Osteocyte (in vitro differentiated cells): ENCODE data around the gene PCSK2. TPM values are rescaled to one million over a fixed set of nuclear protein-coding genes. Genes with fewer than 3 reads are reported as not detected.
A peak's percentile ranks its signal among the peaks of the same experiment; 100 is the strongest.

Source experiments
- DNase-seq: peaks from one replicate; pipeline ENCODE4 v3.0.0; 2021; ENCODE audit warnings: mixed read lengths; ENCODE audit not compliant: unreplicated experiment; ENCODE audit errors: extremely low spot score
- H3K27ac Mint-ChIP-seq: one replicate; pipeline ENCODE4 v1.8.0; 2021; ENCODE audit warnings: mild to moderate bottlenecking, mixed read lengths; ENCODE audit not compliant: unreplicated experiment
- H3K27me3 Mint-ChIP-seq: one replicate; pipeline ENCODE4 v1.8.0; 2021; ENCODE audit warnings: mixed read lengths; ENCODE audit not compliant: unreplicated experiment
- H3K36me3 Mint-ChIP-seq: one replicate; pipeline ENCODE4 v1.8.0; 2021; ENCODE audit warnings: mixed read lengths; ENCODE audit not compliant: unreplicated experiment
- H3K4me1 Mint-ChIP-seq: one replicate; pipeline ENCODE4 v1.8.0; 2021; ENCODE audit warnings: mixed read lengths; ENCODE audit not compliant: unreplicated experiment
- H3K4me3 Mint-ChIP-seq: one replicate; pipeline ENCODE4 v1.8.0; 2021; ENCODE audit warnings: mild to moderate bottlenecking, moderate library complexity, mixed read lengths; ENCODE audit not compliant: unreplicated experiment
- H3K9me3 Mint-ChIP-seq: one replicate; pipeline ENCODE4 v1.8.0; 2021; ENCODE audit warnings: mixed read lengths; ENCODE audit not compliant: unreplicated experiment
- total RNA-seq: library from RNA; stranded (reverse); gene quantifications from 2 replicates; pipeline ENCODE4 v1.2.1, GENCODE V29; 2021
- TF ChIP-seq, protein P1 (sequence below): fragments of 200-600 bp; sonication (generic); IDR thresholded peaks from 2 replicates; pipeline ENCODE4 v1.5.0; 2021; ENCODE audit warnings: antibody characterized with exemption, mild to moderate bottlenecking, moderate library complexity

The PCSK2 gene
- total RNA-seq, 1 donor from 2014 or later, result not detected

DNA sequence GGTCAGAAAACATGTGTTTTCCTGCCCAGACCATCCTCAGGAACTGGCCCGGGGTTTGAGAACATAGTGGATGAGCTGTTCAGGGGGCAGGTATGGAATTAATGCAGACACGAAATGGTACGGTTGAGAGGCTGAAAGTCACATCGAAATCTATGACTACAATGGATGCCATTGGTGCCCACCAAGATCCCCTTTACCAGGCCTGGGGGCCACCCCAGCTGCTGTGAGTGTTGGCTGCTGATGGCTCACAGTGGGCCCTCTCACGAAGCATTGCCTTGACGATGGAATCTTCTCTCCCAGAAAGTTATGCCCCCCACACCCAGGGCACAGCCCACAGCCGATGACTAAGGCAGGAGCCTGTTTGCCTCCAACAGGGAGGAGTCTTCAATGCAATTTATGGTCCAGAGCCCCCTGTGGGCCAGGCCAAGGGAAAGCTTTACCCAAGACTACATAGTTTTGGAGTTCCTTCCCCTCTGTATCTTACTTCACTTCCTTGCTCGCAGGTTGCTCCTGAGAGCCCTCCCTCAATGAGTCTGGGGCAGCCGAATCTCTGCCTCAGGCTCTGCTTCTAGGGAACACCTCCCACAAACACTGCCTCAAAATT is 211.7 kb downstream of the PCSK2 start:
- TF ChIP-seq, protein P1, sequence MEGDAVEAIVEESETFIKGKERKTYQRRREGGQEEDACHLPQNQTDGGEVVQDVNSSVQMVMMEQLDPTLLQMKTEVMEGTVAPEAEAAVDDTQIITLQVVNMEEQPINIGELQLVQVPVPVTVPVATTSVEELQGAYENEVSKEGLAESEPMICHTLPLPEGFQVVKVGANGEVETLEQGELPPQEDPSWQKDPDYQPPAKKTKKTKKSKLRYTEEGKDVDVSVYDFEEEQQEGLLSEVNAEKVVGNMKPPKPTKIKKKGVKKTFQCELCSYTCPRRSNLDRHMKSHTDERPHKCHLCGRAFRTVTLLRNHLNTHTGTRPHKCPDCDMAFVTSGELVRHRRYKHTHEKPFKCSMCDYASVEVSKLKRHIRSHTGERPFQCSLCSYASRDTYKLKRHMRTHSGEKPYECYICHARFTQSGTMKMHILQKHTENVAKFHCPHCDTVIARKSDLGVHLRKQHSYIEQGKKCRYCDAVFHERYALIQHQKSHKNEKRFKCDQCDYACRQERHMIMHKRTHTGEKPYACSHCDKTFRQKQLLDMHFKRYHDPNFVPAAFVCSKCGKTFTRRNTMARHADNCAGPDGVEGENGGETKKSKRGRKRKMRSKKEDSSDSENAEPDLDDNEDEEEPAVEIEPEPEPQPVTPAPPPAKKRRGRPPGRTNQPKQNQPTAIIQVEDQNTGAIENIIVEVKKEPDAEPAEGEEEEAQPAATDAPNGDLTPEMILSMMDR, result no peak
- no peak for DNase-seq
- Mint-ChIP-seq H3K4me3 (no peak overlapping the region), H3K36me3 (no peaks in the 10 kb centered on the region), H3K27me3 (peaks cover 30% of the 10 kb centered on the region), H3K4me1 (no peaks in the 10 kb centered on the region), H3K9me3 (no peaks in the 10 kb centered on the region), H3K27ac (no peak overlapping the region)

DNA sequence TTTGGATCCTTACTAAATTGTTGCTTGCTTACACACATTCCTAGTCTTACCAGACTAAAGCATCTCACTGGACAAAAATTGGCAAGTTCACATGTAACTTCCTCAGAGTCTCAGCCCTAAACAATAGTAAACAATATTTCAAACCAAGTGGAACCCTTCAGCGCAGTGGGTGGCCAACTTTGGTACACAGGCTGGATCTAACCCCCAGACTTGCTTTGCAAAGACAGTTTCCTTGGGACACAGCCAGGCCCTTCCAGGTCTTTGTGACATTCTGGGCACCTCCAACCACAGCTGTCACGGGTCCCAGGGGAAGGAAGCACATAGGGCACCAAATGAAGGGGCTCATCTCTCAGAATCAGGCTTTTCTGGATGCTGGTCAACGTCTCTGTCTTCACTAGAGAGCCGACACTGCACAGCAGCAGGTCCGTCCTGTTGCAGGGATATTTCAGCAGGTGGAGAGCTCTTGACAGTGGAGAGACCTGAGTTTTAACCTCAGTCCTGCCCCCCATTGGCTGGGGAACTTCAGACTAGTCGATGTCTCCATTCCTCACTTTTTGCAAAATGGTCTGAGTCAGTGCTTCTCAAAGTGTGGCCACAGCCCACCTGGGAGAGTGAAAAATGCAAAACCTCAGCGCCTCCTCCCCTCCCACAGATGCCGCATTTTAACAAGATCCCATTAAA is 212.9 kb downstream of the PCSK2 start:
- Mint-ChIP-seq H3K9me3 (no peaks in the 10 kb centered on the region), H3K36me3 (no peaks in the 10 kb centered on the region), H3K4me1 (no peaks in the 10 kb centered on the region), H3K4me3 (no peak overlapping the region), H3K27ac (no peak overlapping the region), H3K27me3 (peaks cover 32% of the 10 kb centered on the region)
- TF ChIP-seq, protein P1, result no peak
- DNase-seq, result no peak

DNA sequence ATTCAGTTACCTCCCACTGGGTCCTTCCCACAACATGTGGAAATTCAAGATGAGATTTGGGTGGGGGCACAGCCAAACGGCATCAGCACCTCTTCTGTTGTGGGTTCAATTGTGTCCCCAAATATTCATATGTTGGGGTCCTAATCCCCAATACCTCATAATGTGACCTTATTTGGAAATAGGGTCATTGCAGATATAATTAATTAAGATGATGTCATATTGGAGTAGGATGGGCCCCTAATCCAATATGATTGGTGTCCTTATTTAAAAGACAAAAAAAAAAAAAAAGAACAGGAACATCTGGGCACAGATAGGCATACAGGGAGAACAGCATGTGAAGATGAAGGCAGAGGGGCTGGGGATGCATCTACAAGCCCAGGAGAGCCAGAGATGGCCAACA is 214.9 kb downstream of the PCSK2 start:
- H3K9me3 Mint-ChIP-seq, result no peaks in the 10 kb centered on the region
- peaks cover 33% of the 10 kb centered on the region for H3K27me3 Mint-ChIP-seq
- H3K27ac Mint-ChIP-seq, result no peak overlapping the region
- no peaks in the 10 kb centered on the region for H3K4me1 Mint-ChIP-seq
- DNase-seq, result no peak
- H3K36me3 Mint-ChIP-seq, result no peaks in the 10 kb centered on the region
- TF ChIP-seq, protein P1, result no peak
- H3K4me3 Mint-ChIP-seq, result no peak overlapping the region

DNA sequence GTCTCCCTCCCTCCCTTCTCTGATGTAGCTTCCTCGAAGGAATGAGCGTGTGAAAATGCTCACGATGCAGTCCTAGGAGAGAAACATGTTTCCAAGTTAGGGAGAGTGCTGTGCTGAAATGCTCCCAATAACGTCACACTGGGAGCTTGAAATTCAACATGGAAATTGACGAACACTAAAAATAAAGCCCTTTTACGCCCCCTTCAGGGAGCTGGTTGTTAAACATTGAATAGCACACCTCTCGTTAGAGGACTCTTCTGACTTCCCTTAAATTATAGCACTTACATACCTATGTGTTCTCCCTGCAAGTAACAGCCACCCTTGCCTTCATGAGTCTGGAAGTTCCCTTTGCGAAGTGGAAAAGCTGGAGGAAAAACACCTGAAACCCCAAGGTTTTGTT is 215.7 kb downstream of the PCSK2 start:
- Mint-ChIP-seq H3K27me3 (peaks cover 33% of the 10 kb centered on the region), H3K36me3 (no peaks in the 10 kb centered on the region), H3K9me3 (no peaks in the 10 kb centered on the region), H3K4me1 (no peaks in the 10 kb centered on the region), H3K4me3 (no peak overlapping the region), H3K27ac (no peak overlapping the region)
- DNase-seq, result no peak
- TF ChIP-seq, protein P1, result no peak

DNA sequence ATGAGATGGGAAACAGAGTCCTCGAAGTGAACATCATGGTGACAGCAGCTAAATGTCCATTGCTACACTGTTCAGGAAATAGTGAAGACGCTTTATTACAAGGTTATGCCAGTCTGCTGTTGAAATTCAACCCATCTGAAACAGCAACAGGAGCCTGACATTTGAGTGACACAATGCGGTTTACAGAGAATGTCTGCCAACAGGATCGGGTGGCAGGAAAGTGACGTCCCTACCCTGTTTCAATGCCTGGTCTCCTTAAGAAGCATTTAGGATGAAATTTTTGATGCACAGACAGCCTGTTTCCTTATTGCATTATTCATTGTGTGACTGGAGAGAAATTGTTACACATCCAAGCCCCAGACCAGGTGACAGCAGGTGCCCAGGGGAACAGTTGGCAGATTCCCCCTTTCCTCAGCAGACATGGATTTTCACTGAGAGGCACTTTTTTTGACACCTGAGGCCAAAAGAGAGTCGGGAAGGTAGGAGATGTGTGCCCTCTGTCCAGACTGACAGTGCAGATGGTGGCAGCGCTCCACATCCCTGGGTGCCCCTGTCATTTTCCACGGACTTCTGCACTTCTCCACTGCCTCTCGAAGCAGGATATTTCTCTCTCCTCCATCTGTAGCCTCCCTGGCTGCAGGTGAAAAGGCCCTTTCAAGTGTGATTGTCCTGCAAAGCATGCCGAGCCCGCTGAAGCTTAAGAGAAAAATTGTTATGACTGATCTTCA is 216.5 kb downstream of the PCSK2 start:
- DNase-seq, result peak; percentile 59
- Mint-ChIP-seq H3K27me3 (peaks cover 33% of the 10 kb centered on the region), H3K4me3 (no peak overlapping the region), H3K9me3 (no peaks in the 10 kb centered on the region), H3K27ac (no peak overlapping the region), H3K36me3 (no peaks in the 10 kb centered on the region), H3K4me1 (no peaks in the 10 kb centered on the region)
- TF ChIP-seq, protein P1, result no peak
